NT2/D1 (cell line): ENCODE data around the gene HMGA1.
A peak's percentile ranks its signal among the peaks of the same experiment; 100 is the strongest.
"Not testable (repeated sequence)": the region's sequence is repeated elsewhere in the genome, so short reads cannot be mapped to it uniquely, and the experiment has no call there.

Experiments
- DNase-seq: peaks from one replicate; pipeline ENCODE4 v3.0.0-alpha.2; 2011; ENCODE audit warnings: low read depth, low spot score
- H3K27me3 ChIP-seq: 2 replicates; pipeline ENCODE4 v1.6.0; 2011; ENCODE audit warnings: mild to moderate bottlenecking; ENCODE audit not compliant: insufficient read length, insufficient read depth
- H3K36me3 ChIP-seq: 2 replicates; pipeline ENCODE4 v1.6.1; 2011; ENCODE audit warnings: mild to moderate bottlenecking, low read length, mixed read lengths; ENCODE audit not compliant: insufficient read depth, insufficient read length
- H3K4me1 ChIP-seq: 2 replicates; pipeline ENCODE4 v1.5.1; 2011; ENCODE audit not compliant: insufficient read depth, insufficient read length
- H3K4me3 ChIP-seq: 2 replicates; pipeline ENCODE4 v1.5.1; 2011; ENCODE audit warnings: low read depth; ENCODE audit not compliant: insufficient read length
- H3K9ac ChIP-seq: 2 replicates; pipeline ENCODE4 v1.6.0; 2011; ENCODE audit warnings: low read depth; ENCODE audit not compliant: insufficient read length
- H3K9me3 ChIP-seq: 2 replicates; pipeline ENCODE4 v1.5.1; 2011; ENCODE audit warnings: mild to moderate bottlenecking, low read length; ENCODE audit not compliant: insufficient read depth
- SUZ12 ChIP-seq: IDR thresholded peaks from 2 replicates; pipeline ENCODE4 v1.6.1; 2011; ENCODE audit not compliant: insufficient read length, insufficient read depth; ENCODE audit errors: extremely low read depth
- YY1 ChIP-seq: IDR thresholded peaks from 2 replicates; pipeline ENCODE4 v1.6.1; 2011; ENCODE audit not compliant: insufficient read length, insufficient read depth
- ZNF274 ChIP-seq: IDR thresholded peaks from 2 replicates; pipeline ENCODE4 v1.6.1; 2011; ENCODE audit warnings: mild to moderate bottlenecking, low read depth, low read length

Gene HMGA1

GRCh38 chr6:34247481-34248197 is 11.0 kb downstream of the HMGA1 start:
- DNase-seq = no peak

GRCh38 chr6:34248198-34248726 is 11.6 kb downstream of the HMGA1 start:
- Histone ChIP-seq H3K36me3 (peaks cover 13% of the 10 kb centered on the region), H3K4me3 (peak overlapping the region; percentile 79), H3K4me1 (peaks cover 10% of the 10 kb centered on the region), H3K9ac (peak overlapping the region; percentile 88), H3K27me3 (no peaks in the 10 kb centered on the region), H3K9me3 (no peaks in the 10 kb centered on the region)
- TF ChIP-seq ZNF274 (no peak), SUZ12 (no peak), YY1 (no peak)
- no peak for DNase-seq

More at GRCh38 chr6:34247481-34248197, 11.0 kb downstream of the HMGA1 start:
- Histone ChIP-seq H3K9ac (no peak overlapping the region), H3K9me3 (no peaks in the 10 kb centered on the region), H3K4me3 (peak overlapping the region; percentile 79), H3K27me3 (no peaks in the 10 kb centered on the region), H3K36me3 (peaks cover 19% of the 10 kb centered on the region), H3K4me1 (peaks cover 10% of the 10 kb centered on the region)
- no peak for TF ChIP-seq SUZ12
- TF ChIP-seq YY1 = no peak
- no peak for TF ChIP-seq ZNF274

GRCh38 chr6:34248727-34249468 is 12.2 kb downstream of the HMGA1 start, which contains the start of gene SMIM29:
SMIM29 (minus strand) TSS chr6:34249006; CDS start chr6:34247791, 1,215 bp downstream.
- no peaks in the 10 kb centered on the region for H3K9me3 ChIP-seq
- H3K4me1 ChIP-seq = peaks cover 8% of the 10 kb centered on the region
- H3K36me3 ChIP-seq = peaks cover 7% of the 10 kb centered on the region
- H3K27me3 ChIP-seq = no peaks in the 10 kb centered on the region
- H3K9ac ChIP-seq = peak within 1 kb of the TSS; percentile 88
- no peak for TF ChIP-seq ZNF274
- peak; percentile 90 for DNase-seq
- peak within 1 kb of the TSS; percentile 79 for H3K4me3 ChIP-seq

GRCh38 chr6:34249469-34250261 is 13.0 kb downstream of the HMGA1 start:
- peak overlapping the region; percentile 54 for H3K4me3 ChIP-seq
- H3K9me3 ChIP-seq = no peaks in the 10 kb centered on the region
- peaks cover 7% of the 10 kb centered on the region for H3K36me3 ChIP-seq
- no peak for DNase-seq
- H3K27me3 ChIP-seq = no peaks in the 10 kb centered on the region
- peak overlapping the region; percentile 70 for H3K9ac ChIP-seq
- H3K4me1 ChIP-seq = peaks cover 8% of the 10 kb centered on the region
- no peak for TF ChIP-seq YY1
- no peak for TF ChIP-seq ZNF274
- TF ChIP-seq SUZ12 = no peak

- H3K4me3 ChIP-seq, H3K4me1 ChIP-seq, H3K27me3 ChIP-seq, H3K36me3 ChIP-seq, H3K9ac ChIP-seq, H3K9me3 ChIP-seq, DNase-seq: not testable (repeated sequence)
Measured at GRCh38 chr6:34252395-34252794, 15.7 kb downstream of the HMGA1 start.

GRCh38 chr6:34259529-34260069 is 22.9 kb downstream of the HMGA1 start:
- Histone ChIP-seq H3K9ac (no peak overlapping the region), H3K9me3 (peaks cover 5% of the 10 kb centered on the region), H3K27me3 (no peaks in the 10 kb centered on the region), H3K4me3 (no peak overlapping the region), H3K4me1 (no peaks in the 10 kb centered on the region), H3K36me3 (no peaks in the 10 kb centered on the region)
- no peak for TF ChIP-seq YY1
- TF ChIP-seq ZNF274 = no peak
- no peak for TF ChIP-seq SUZ12
- no peak for DNase-seq

GRCh38 chr6:34260576-34261267 is 24.0 kb downstream of the HMGA1 start:
- peaks cover 5% of the 10 kb centered on the region for H3K9me3 ChIP-seq
- TF ChIP-seq YY1 (no peak), SUZ12 (no peak), ZNF274 (no peak)
- no peaks in the 10 kb centered on the region for H3K4me1 ChIP-seq
- H3K9ac ChIP-seq = no peak overlapping the region
- no peak for DNase-seq
- no peak overlapping the region for H3K4me3 ChIP-seq
- no peaks in the 10 kb centered on the region for H3K36me3 ChIP-seq
- H3K27me3 ChIP-seq = no peaks in the 10 kb centered on the region

GRCh38 chr6:34263484-34263883 is 26.8 kb downstream of the HMGA1 start:
- not testable (repeated sequence) for H3K36me3 ChIP-seq, H3K27me3 ChIP-seq, H3K9ac ChIP-seq, DNase-seq, H3K4me3 ChIP-seq, H3K9me3 ChIP-seq, H3K4me1 ChIP-seq
